Astrocyte of the spinal cord (primary cell): Measurements from ENCODE around the gene PALM.

Experiments
- DNase-seq: peaks from one replicate; pipeline ENCODE4 v3.0.0; 2011; ENCODE audit warnings: low read depth, low spot score
- H3K4me3 ChIP-seq: 2 replicates; pipeline ENCODE4 v1.5.1; 2011; ENCODE audit warnings: low read depth, mild to moderate bottlenecking, low read length, moderate library complexity
- CTCF ChIP-seq: IDR thresholded peaks from 2 replicates; pipeline ENCODE4 v1.5.1; 2012; ENCODE audit warnings: low read depth, mild to moderate bottlenecking, low read length, inconsistent platforms
- in situ Hi-C: cut with HindIII; loops from 2 replicates; pipeline ENCODE4 v1.10.0; 2017; ENCODE audit warnings: low sequenced_read_pairs

Gene PALM

GRCh38 chr19:757811-758668 lies 49.3 kb downstream of the PALM start:
- in situ Hi-C loops: no loop called here
- H3K4me3 ChIP-seq: no peak overlapping the region
- no peak for DNase-seq
- TF ChIP-seq CTCF: no peak

- no peak for TF ChIP-seq CTCF
- H3K4me3 ChIP-seq: no peak overlapping the region
Measured at GRCh38 chr19:763181-763580, 54.4 kb downstream of the PALM start.

GRCh38 chr19:763869-764268 lies 55.1 kb downstream of the PALM start:
- no peak for TF ChIP-seq CTCF
- no peak for DNase-seq

More at GRCh38 chr19:763181-763580, 54.4 kb downstream of the PALM start:
- no peak for DNase-seq
- in situ Hi-C loops: no loop called here

GRCh38 chr19:764301-764700 lies 55.6 kb downstream of the PALM start:
- no peak for TF ChIP-seq CTCF
- no peak for DNase-seq
- in situ Hi-C loops: no loop called here
- no peak overlapping the region for H3K4me3 ChIP-seq

More at GRCh38 chr19:763869-764268, 55.1 kb downstream of the PALM start:
- in situ Hi-C loops: no loop called here
- no peak overlapping the region for H3K4me3 ChIP-seq

- no peak overlapping the region for H3K4me3 ChIP-seq
- no peak for DNase-seq
- in situ Hi-C loops: no loop called here
Measured at GRCh38 chr19:765179-765738, 56.5 kb downstream of the PALM start.

GRCh38 chr19:768424-768823 lies 59.7 kb downstream of the PALM start:
- in situ Hi-C loops: no loop called here
- no peak for TF ChIP-seq CTCF
- DNase-seq: peak; percentile 89

More at GRCh38 chr19:765179-765738, 56.5 kb downstream of the PALM start:
- no peak for TF ChIP-seq CTCF

More at GRCh38 chr19:768424-768823, 59.7 kb downstream of the PALM start:
- no peak overlapping the region for H3K4me3 ChIP-seq
